Effector CD4-positive, alpha-beta T cell (primary cell): ENCODE data around the gene ALDH16A1.
"Not testable (repeated sequence)": the region's sequence is repeated elsewhere in the genome, so short reads cannot be mapped to it uniquely, and the experiment has no call there.

ENCODE experiments used
- DNase-seq: peaks from one replicate; pipeline ENCODE4 v3.0.0-alpha.2; 2020

The ALDH16A1 gene

DNA sequence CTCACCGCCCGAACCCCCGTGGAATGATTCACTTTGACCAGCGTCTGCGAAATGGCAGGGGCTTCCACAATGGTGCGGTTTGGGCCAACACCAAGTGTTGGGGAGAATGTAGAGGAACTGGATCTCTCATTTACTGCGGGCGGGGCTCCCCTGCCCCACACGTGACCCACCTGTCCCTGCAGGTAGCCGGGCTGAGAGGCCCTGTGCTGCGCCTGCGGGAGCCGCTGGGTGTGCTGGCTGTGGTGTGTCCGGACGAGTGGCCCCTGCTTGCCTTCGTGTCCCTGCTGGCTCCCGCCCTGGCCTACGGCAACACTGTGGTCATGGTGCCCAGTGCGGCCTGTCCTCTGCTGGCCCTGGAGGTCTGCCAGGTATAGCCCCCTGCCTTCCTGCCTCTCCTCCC, 15.2 kb downstream of the ALDH16A1 start:
- DNase-seq: no peak

DNA sequence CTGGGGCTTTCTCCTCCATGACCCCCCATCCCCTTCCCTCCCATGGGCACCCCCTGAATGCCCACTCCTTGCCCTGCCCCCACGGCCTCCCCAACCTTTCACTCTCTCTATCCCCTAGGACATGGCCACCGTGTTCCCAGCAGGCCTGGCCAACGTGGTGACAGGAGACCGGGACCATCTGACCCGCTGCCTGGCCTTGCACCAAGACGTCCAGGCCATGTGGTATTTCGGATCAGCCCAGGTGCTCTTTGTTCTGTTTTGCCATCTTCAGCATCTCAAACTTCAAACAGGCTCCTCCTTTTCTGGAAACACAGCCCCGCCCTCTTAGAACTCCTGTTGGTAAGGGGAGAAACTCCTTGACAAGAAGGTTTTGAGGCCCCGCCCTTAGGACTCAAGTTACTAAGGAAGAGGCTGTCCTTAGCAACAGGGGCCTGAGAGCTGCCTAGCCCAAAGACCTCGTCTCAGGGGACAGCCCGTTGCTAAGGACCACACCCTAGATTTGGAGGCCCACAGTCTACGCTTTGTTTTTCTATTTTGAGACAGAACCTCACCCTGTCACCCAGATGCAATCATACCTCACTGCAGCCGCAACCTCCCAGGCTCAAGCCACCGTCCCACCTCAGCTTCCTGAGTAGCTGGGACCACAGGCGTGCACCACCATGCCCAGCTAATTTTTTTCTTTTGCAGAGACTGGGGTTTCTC, 15.9 kb downstream of the ALDH16A1 start:
- peak; percentile 85 for DNase-seq

DNA sequence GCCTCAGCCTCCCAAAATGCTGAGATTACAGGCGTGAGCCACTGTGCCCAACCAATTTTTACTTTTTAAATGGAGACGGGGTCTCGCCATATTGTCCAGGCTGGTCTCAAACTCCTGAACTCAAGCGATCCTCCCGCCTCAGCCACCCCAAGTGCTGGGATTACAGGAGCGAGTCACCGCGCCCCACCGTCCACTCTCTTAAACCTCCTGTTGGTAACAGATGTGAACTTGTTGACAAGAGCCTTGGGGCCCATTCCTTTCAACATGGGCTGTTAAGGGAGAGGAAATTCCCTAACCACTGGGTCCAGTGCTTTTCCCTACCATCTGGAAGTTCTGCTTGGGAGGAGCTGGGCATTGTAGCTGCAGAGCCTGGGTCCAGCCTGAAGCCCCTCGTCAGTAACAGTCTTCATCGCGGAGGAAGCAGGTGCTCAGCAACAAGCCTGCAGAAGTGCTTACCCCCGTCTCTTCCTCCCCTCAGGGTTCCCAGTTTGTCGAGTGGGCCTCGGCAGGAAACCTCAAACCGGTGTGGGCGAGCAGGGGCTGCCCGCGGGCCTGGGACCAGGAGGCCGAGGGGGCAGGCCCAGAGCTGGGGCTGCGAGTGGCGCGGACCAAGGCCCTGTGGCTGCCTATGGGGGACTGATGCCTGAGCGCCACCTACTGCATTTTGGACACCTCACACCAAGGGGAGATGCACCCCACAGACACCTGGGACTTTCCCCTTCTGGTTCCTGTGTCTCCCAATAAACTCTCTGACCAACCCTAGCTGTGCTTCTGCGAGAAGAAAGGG, 17.0 kb downstream of the ALDH16A1 start:
- DNase-seq: peak; percentile 73

DNA sequence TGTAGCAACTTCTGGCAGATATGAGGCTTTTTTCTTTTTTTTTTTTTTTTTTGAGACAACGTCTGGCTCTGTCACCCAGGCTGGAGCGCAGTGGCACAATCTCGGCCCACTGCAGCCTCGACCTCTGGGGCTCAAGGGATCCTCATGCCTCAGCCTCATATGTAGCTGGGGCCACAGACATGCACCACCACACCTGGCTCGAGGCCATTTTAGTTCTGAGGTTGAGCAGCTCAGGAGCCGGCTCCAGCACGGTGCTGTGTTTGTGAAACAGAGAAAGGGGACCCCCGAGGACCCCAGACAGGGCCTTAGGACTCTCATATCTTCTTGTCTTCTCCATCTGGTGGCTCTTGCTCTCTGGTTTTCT, 17.6 kb downstream of the ALDH16A1 start:
- DNase-seq: no peak

DNA sequence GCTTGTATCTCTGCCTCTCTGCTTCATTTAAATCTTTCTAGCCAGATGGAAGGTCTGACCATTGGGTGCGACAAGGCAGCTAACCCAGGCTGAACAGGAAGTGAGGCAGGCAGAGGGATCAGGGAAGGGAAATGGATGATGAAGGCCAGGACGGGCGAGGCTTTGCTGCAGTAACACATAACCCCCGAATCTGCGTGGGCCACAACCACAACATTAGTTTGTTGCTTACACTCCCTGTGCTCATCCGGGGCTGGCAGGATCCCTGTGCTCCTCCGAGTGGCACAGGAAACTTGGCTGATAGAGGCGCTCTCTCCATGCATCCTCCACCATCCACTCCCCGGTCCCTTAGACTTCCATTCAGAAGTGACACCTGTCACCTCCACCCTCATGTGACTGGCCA, 19.9 kb downstream of the ALDH16A1 start:
- no peak for DNase-seq

DNA sequence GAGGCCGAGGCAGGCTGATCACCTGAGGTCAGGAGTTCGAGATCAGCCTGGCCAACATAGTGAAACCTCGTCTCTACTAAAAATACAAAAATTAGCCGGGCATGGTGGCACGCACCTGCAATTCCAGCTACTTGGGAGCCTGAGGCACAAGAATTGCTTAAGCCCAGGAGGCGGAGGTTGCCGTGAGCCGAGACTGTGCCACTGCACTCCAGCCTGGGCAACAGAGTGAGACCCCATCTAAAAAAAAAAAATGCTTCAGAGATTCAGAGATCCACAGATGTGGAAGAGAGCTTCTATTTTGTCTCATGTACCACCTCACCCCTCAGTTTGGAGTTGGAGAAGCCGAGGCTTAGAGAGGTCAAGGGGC, 20.5 kb downstream of the ALDH16A1 start:
- DNase-seq: not testable (repeated sequence)

DNA sequence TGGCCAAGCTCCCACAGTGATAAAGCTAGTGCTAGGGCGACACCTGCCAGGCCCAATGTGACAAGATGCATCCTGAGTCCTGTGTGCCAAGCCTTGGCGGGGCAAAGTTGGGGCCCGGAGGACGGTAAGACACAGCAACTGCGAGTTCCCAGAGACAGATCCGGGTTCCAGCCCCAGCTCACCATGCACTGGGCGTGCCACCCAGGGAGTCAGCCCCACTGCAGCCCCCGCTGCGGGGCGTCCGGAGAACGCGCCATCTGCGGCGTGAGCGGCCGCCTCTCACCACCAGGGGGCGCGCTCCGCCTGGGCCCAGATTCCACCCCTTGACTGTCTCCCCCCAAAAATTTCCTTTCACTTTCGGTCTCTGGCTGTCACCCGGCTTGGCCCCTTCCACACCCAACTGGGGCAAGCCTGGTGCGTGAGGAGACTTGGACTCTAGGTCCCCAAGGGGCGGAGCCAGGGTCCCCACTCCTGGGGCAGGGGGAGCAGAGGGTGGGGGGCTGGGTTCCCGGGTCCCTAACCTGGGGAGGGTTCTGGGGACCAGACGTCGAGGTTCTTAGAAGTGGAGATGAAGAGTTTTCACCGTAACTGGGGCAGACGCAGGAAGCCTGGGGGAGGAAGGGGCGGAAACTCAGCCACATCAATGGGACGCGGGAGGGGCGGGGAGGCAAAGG, 21.0 kb downstream of the ALDH16A1 start, which contains the start of gene FLT3LG:
TSS of gene FLT3LG (plus strand) at position 348 of the 674 bp plus-strand sequence. CDS start 425 bp downstream, outside the sequence.
- peak; percentile 85 for DNase-seq

DNA sequence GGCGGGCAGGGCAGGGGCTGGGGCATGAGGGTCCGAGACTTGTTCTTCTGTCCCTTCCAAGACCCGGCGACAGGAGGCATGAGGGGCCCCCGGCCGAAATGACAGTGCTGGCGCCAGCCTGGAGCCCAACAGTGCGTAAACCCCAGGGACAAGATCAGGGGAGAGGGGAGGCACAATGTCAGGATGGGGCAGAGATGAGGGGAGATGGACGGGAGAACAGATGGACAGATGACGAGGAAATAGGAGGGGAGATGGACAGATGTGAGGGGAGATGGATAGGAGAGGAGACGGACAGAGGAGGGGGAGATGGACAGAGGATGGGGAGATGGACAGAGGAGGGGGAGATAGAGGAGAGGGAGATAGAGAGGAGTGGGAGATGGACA, 21.5 kb downstream of the ALDH16A1 start:
- no peak for DNase-seq

DNA sequence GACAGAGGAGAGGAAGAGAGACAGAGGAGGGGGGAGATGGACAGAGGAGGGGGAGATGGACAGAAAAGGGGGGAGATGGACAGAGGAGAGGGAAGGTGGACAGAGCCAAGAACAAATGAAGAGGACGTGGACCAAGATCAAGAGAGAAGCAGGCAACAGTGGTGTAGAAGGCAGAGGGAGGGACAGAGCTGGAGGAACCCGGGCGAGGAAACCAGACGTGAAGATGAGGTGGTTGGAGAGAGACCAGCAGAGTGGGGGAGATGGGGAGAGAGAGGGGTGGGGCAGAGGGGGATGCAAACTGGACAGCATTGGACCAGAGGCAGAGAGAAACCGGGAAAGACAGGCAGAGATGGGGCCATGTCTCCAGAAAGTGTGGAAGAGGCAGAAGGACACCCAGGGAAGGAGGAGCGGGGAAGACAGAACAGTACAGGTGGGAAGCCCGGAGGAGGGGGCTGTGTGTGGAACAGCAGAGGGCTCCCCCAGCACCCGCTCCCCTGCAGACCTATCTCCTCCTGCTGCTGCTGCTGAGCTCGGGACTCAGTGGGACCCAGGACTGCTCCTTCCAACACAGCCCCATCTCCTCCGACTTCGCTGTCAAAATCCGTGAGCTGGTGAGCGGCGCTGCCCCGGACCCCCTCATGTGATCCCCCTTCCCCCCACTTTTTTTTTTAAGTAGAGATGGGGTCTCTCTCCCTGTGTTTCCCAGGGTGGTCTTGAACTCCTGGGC, 22.3 kb downstream of the ALDH16A1 start:
- DNase-seq: no peak

DNA sequence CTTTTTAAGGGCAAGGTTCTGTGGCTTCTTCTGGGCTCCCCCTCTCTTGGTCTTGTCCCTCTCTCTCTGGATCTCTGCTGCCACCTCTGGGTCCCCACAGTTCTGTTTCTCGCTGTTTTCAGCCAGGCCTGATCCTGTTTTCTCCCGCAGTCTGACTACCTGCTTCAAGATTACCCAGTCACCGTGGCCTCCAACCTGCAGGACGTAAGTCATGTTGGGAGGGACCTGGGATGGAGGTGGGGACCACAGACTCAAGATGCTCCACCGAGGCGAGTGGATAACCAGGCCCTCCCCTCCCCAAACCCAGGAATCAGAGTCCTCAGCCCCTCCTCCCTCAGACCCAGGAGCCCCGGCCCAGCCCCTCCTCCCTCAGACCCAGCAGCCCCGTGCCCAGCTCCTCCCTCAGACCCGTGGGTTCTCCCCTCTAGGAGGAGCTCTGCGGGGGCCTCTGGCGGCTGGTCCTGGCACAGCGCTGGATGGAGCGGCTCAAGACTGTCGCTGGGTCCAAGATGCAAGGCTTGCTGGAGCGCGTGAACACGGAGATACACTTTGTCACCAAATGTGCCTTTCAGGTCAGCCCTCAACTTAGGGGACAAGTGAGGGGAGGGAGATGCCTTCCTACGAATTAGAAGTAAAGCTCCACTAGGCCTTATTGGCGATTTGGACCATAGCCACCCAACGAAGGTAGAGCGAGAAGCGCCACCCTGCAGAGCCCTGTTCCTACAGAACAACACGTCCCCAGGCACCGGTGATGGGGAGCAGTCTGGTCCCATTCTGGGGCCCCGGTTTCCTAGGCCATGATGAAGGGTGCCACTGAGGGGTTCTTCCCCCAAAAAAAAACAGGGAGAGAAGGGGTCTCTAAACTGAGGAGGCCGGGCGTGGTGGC, 23.2 kb downstream of the ALDH16A1 start:
- DNase-seq: peak; percentile 53

DNA sequence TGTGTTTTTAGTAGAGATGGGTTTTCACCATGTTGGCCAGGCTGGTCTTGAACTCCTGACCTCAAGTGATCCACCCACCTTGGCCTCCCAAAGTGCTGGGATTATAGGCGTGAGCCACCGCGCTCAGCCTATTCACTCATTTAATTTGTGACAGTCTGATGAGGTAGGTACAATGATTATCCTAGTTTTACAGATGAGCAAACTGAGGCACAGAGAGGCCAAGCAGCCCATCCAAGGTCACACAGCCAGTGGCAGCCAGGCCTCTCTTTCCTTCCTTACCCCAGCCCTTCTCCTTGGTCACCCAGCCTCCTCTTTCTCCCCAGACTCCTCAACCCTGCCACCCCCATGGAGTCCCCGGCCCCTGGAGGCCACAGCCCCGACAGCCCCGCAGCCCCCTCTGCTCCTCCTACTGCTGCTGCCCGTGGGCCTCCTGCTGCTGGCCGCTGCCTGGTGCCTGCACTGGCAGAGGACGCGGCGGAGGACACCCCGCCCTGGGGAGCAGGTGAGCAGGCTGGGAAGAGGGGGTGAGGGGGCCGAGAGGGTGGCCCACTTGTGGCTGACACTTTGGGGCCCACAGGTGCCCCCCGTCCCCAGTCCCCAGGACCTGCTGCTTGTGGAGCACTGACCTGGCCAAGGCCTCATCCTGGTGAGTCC, 27.1 kb downstream of the ALDH16A1 start:
- no peak for DNase-seq

DNA sequence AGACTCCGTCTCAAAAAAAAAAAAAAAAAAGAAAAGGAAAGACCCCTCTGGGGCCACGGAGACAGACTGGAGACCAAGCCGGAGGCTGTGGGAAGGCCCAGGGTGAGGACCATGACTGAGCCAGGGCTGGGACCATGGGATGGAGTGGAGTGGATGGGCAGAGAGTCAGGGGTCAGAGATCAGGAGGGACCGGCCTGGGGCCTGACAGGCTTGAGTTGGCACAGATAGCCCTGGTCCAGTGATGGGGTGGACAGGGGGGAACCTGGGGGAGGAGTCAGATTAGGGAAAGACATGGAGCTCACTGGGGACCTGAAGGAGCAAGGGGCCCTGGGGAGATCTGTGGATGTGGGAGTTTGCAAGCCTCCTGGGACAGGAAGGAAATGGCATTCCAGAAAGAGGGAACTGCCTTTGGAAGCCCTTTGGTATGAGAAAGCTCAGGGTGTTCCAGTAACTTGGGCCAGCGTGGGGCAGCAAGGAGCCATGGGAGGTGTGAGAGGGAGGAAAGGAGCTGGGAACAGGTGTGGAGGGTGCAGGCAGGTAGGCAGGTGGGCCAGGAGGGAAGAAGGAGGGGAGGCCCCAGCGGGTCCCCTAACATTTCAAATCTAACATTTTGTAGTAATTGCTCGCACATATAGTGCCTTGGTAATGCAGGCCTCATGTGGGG, 28.1 kb downstream of the ALDH16A1 start:
- DNase-seq: no peak

DNA sequence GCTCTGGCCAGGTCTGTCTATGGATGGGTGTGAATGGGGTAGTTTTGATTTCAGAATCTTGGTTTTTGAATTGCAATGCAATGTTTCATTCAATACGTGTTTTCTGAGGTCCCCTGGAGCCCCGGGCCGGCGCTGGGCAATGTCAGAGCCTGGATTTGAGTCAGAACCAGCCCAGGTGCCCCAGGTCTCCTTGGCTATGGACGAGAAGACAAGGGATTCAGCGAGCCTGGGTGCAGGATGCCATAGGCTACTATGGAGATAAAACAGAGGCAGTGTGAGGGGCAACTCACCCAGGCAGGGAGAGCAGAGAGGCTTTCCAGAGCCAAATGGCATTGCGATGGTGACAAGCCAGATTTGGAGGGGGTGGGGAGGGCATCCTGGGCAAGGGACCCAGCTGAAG, 33.2 kb downstream of the ALDH16A1 start:
- no peak for DNase-seq

DNA sequence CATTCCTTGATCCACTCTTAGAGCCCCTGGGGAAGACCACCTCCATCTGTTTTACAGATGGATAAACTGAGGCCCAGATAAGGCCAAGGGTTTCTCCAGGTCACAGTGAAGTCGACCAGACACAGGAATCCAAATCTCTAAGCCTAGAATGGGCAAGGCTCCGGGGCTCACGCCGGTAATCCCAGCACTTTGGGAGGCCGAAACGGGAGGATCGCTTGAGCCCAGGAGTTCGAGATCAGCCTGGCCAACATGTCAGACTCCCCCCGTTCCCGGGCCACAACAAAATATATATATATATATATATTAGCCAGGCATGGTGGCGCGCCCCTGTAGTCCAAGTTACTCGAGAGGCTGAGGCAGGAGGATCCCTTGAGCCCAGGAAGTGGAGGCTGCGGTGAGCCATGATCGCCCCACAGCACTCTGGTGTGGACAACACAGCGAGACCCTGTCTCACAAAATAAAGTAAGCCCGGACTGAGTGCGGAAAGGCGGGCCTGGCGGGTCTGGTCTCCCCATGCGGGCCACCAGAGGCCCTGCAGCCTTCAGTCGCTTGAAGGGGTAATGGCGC, 33.8 kb downstream of the ALDH16A1 start:
- DNase-seq: no peak

DNA sequence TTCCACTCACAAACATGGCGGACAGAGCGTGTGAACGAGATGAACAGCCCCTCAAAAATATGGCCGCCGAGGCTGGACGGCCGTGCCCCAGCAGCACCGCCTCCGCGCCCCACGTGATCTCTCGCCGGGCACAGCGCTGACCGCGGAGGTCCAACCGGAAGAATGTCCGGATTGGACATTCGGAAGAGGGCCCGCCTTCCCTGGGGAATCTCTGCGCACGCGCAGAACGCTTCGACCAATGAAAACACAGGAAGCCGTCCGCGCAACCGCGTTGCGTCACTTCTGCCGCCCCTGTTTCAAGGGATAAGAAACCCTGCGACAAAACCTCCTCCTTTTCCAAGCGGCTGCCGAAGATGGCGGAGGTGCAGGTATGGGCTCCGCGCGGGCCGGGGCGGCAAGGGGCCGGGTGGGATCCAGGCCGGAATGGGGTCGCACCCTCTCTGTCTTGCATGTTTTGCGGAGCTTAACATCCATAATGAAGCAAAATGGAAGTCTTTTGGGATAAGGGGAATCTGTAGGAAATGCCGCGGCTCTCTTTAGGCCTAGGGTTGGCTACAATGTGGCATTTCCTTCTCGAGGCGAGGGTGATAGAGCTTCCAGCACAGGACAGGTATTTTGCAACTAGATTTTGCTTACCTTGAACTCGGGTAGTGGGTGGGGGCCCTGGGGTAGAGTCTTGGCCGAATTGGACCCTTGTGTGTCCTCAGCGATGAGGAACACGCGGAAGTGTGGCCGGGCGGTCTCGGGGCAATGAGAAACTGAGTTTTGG, 34.4 kb downstream of the ALDH16A1 start, which contains the start of gene RPL13A:
TSS of gene RPL13A (plus strand) at position 332 of the 769 bp plus-strand sequence. CDS start at position 354, 22 bp downstream.
- DNase-seq: peak; percentile 99

DNA sequence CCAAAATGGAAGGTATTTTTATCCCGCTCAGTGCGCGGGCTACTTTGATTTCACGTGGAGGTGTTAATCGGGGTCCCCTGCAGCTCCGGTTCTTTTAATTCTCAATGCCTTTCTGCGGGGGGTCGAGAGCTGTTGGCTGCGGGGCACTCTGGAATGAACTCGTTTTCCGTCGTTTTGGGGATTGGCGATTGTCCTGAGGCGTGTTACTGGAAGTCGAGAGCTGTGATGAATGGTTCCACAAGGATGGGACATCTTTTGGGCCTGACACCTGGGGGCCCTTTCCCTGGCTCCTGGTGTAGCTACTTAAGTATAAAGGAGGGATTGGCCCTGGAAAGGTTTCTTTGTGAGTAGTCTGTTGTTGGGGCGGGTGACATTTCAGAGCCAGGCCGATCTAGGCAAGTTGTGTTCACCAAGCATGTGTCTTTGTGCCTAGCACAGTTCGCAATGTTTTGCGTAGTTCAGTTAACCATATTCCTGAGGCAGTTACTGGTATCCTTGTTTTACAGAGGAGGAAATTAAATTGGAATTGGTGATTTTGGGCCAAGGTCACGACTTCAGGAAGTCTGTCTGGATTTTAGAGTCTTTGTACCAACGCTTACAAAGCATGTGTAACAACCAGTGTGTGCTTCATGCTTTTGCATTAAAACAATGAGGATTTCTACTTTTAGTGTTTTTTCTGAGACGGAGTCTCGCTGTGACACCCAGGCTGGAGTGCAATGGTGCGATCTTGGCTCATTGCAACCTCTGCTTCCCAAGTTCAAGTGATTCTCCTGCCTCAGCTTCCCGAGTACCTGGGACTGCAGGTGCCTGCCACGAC, 35.2 kb downstream of the ALDH16A1 start:
- no peak for DNase-seq

DNA sequence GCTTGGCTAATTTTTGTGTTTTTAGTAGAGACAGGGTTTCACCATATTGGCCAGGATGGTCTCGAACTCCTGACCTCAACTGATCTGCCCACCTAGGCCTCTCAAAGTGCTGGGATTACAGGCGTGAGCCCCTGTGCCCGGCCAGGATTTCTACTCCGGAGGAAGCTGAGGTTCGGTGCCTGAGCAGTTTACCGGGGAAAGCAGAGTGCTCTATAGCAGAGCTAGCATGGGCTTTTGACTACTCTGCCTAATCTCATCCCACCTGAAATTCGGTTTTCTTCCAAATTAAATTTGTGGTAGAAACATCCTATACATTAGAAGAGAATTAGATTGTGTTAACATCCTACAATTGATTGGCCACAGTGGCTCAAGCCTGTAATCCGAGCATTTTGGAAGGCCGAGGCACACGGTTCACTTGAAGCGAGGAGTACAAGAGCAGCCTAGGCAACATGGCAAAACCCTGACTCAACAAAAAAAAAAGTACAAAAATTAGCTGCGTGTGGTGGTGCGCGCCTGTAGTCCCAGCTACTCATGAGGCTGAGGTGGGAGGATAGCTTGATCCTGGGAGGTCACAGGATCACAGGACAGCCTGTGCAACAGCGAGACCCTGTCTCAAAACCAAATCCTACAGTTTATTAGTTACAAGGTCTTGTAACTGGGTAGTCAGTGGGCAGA, 36.0 kb downstream of the ALDH16A1 start:
- no peak for DNase-seq

DNA sequence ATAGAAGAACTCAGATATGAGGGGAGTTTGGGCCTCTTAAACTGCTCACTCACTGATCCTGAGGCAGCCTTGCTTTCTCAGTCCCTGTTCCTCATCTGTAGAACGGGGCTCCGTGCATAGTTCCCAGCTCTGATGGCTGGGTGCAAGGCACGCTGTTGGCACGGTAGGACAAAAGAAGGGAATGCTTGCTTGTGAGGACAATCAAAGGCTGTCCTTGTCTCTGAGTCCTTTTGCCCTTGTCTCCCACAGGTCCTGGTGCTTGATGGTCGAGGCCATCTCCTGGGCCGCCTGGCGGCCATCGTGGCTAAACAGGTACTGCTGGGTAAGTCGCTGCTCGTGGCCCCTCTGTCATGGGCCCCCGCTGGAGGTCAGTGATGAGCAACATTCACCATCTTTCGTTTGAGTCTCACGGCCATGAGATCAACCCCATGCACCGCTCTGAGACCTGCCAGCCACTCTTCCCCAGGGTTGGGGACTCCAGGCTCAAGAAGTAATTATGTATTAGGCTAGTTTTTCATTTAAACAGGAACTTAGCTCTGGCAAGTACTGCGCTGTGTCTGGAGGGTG, 36.7 kb downstream of the ALDH16A1 start:
- DNase-seq: no peak
